H1 (cell line): ENCODE data around the gene OPCML. TPM values are rescaled to one million over a fixed set of nuclear protein-coding genes. Genes with fewer than 3 reads are reported as not detected.

Source experiments
- ATF3 ChIP-seq: IDR thresholded peaks from 2 replicates; pipeline ENCODE4 v1.6.1; 2011; ENCODE audit warnings: low read depth, mild to moderate bottlenecking, low read length; ENCODE audit not compliant: insufficient read depth
- JUN ChIP-seq: IDR thresholded peaks from 2 replicates; pipeline ENCODE4 v1.6.1; 2011; ENCODE audit warnings: low read depth, mild to moderate bottlenecking, improper control_type of control experiment, low read length
- SIX5 ChIP-seq: IDR thresholded peaks from 2 replicates; pipeline ENCODE4 v1.6.1; 2011; ENCODE audit warnings: mild to moderate bottlenecking, low read depth, low read length
- ZNF274 ChIP-seq: IDR thresholded peaks from 2 replicates; pipeline ENCODE4 v1.7.0; 2012; ENCODE audit warnings: low read length, borderline replicate concordance; ENCODE audit errors: extremely low read depth
- polyA plus RNA-seq, 7 experiments: library from polyadenylated mRNA; depleted of rRNA in 3 of 7; stranded (reverse) in 5 of 7; unstranded in 2 of 7; fragments of >200 nt in 5 of 7; fragments of 200-250 nt in 2 of 7; gene quantifications; 1 replicate in 5 of 7; 2 replicates in 1 of 7; 4 replicates in 1 of 7; pipeline versions ENCODE4 v1.2.1 to v1.2.3, GENCODE V29; 2011 to 2013; ENCODE audit warnings: missing spikeins in 2 of 7, mixed read lengths in 2 of 7
- total RNA-seq: library from RNA; stranded (reverse); fragmentation: NEBNext Ultra II Directional; extraction: Animal tissue kit (Norgen Biotek cat#: 25700); gene quantifications from 2 replicates; pipeline ENCODE4 v1.2.1, GENCODE V29; 2021

Gene OPCML
- total and polyA plus RNA-seq, 2 of the 8 experiments (the other 6 are each of a cell fraction or from before 2014, with no cell fraction given) = 2.3 to 3.1 TPM

DNA sequence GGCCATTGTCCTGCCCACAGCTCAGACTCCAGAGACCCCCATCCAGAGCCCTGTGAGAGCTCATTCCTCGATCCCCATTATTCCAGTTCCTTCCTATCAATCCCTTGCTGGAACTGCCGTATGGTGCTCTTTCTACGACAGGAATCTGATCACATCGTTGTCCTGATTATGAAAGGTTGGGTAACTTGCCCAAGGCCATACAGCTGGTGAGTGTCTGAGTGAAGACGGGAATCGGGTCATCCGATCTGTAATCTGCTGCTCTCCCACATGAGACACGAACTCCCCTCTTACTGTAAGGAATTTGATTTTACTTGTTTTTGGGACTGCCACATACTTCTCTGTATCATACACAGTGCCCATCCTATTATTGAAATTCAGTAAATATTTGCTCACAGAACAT, 149.1 kb downstream of the OPCML start (continued):
- TF ChIP-seq ATF3 (no peak), JUN (no peak), ZNF274 (no peak), SIX5 (no peak)
